ENCODE results near the gene DUXA.
"Not testable (repeated sequence)": the region's sequence is repeated elsewhere in the genome, so short reads cannot be mapped to it uniquely, and the experiment has no call there.

DUXA gene

GRCh38 chr19:57135797-57136196 is 31.5 kb downstream of the DUXA start:
- H3K4me3 ChIP-seq (ENCODE audit: low read depth, low read length): no peak overlapping the region
- TF ChIP-seq CTCF (IDR thresholded peaks at IDR 0.05; ENCODE audit: low read depth, low read length): no peak

- not testable (repeated sequence) for H3K4me3 ChIP-seq (ENCODE audit: low read depth, low read length)
Measured at GRCh38 chr19:57127403-57127802, 39.9 kb downstream of the DUXA start.

GRCh38 chr19:57123882-57124281 is 43.4 kb downstream of the DUXA start:
- no peak for TF ChIP-seq CTCF (IDR thresholded peaks at IDR 0.05; ENCODE audit: low read depth, low read length)

GRCh38 chr19:57118848-57119247 is 48.4 kb downstream of the DUXA start:
- H3K4me3 ChIP-seq (ENCODE audit: low read depth, low read length): no peak overlapping the region
- no peak for TF ChIP-seq CTCF (IDR thresholded peaks at IDR 0.05; ENCODE audit: low read depth, low read length)

More at GRCh38 chr19:57123882-57124281, 43.4 kb downstream of the DUXA start:
- H3K4me3 ChIP-seq (ENCODE audit: low read depth, low read length): no peak overlapping the region

- H3K4me3 ChIP-seq (ENCODE audit: low read depth, low read length): not testable (repeated sequence)
Measured at GRCh38 chr19:57113501-57113900, 53.8 kb downstream of the DUXA start.

- no peak overlapping the region for H3K4me3 ChIP-seq (ENCODE audit: low read depth, low read length)
- no peak for TF ChIP-seq CTCF (IDR thresholded peaks at IDR 0.05; ENCODE audit: low read depth, low read length)
Measured at GRCh38 chr19:57111329-57111644, 56.0 kb downstream of the DUXA start.

GRCh38 chr19:57110592-57111328 is 56.5 kb downstream of the DUXA start:
- TF ChIP-seq CTCF (IDR thresholded peaks at IDR 0.05; ENCODE audit: low read depth, low read length): no peak
- H3K4me3 ChIP-seq (ENCODE audit: low read depth, low read length): no peak overlapping the region

GRCh38 chr19:57106722-57107235 is 60.5 kb downstream of the DUXA start:
- no peak for TF ChIP-seq CTCF (IDR thresholded peaks at IDR 0.05; ENCODE audit: low read depth, low read length)
- H3K4me3 ChIP-seq (ENCODE audit: low read depth, low read length): no peak overlapping the region

Data from WI38 (cell line).